SU-DHL-6 (cell line): ENCODE measurements around the gene ZNF726.

Source experiments
- CTCF ChIP-seq: fragments of 200-600 bp; sonication (generic); IDR thresholded peaks from one replicate; pipeline ENCODE4 v1.5.1; 2017; ENCODE audit warnings: antibody characterized with exemption, mild to moderate bottlenecking, low read length, moderate library complexity; ENCODE audit not compliant: insufficient read depth, poor library complexity, severe bottlenecking
- EZH2phosphoT487 ChIP-seq: fragments of 200-600 bp; sonication (generic), shearing (Covaris generic); conservative IDR thresholded peaks from 2 replicates; pipeline ENCODE4 v1.6.1; 2018; ENCODE audit warnings: mild to moderate bottlenecking, antibody characterized with exemption, low read length, moderate library complexity, mixed read lengths

DNA sequence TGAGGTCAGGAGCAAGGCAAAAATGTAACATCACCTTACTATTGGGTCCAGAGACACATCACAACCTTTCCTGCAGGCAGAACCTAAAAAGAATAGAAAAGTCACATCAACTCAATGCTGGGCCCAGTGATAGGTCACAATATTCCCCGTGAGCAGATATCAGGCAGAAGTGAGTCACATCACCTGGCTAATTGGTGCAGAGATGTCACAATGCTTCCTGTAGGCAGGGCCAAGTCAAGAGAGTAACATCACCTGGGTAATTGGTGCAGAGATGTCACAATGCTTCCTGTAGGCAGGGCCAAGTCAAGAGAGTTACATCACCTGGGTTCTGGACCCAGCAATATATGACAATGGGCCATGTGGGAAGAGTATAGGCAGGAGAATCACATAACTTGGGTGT lies 63.4 kb downstream of the ZNF726 start:
- TF ChIP-seq CTCF (no peak), EZH2phosphoT487 (no peak)
